Stimulated activated CD4-positive, alpha-beta T cell treated with anti-CD3 and anti-CD28 coated beads, Interleukin-2, amount 100 ng/mL, for 4 hours (primary cell): ENCODE data around the gene BECN2.

Source experiments
- DNase-seq: peaks from one replicate; pipeline ENCODE4 v3.0.0-alpha.2; 2020; ENCODE audit warnings: low read depth

The BECN2 gene, protein sequence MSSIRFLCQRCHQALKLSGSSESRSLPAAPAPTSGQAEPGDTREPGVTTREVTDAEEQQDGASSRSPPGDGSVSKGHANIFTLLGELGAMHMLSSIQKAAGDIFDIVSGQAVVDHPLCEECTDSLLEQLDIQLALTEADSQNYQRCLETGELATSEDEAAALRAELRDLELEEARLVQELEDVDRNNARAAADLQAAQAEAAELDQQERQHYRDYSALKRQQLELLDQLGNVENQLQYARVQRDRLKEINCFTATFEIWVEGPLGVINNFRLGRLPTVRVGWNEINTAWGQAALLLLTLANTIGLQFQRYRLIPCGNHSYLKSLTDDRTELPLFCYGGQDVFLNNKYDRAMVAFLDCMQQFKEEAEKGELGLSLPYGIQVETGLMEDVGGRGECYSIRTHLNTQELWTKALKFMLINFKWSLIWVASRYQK

GRCh38 chr1:241957692-241958494, at the start of gene BECN2:
Gene BECN2 (plus strand): TSS chr1:241957767. CDS start chr1:241957767, 0 bp downstream.
- no peak for DNase-seq

DNA sequence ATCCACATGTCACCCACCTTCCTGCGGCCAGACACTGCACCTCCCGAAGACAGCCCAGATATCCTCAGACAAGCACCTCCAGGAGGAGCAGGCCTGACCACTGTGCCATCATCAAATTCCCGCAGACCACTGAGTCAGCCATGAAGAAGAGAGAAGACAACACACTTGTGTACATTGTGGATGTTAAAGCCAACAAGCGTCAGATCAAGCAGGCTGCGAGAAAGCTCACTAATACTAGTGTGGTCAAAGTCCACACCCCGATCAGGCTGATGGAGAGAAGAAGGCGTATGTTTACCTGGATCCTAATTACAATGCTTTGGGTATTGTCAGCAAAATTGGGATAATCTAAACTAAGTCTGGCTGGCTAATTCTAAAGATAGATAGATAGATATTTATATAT, 41.4 kb upstream of the BECN2 start:
- DNase-seq: no peak

DNA sequence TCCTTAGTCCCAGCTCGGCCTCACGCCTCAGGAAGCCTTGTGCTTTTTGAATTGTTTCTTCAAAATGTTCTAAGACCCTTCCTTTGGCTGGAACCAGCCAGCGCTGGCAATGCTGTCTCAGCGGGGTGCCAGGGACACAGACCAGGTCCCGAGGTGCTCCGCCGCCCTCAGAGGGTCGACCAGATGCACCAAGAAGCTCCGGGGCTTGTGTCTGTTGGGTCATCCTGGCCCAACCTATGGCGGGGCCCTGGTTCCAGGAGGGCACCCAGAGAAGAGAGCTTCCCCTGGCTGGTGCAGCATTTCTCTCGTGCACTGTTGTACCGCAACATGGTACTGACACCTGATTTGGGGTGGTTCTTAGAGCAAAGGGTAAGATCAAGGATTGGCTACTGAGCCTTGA, 40.1 kb upstream of the BECN2 start:
- no peak for DNase-seq

DNA sequence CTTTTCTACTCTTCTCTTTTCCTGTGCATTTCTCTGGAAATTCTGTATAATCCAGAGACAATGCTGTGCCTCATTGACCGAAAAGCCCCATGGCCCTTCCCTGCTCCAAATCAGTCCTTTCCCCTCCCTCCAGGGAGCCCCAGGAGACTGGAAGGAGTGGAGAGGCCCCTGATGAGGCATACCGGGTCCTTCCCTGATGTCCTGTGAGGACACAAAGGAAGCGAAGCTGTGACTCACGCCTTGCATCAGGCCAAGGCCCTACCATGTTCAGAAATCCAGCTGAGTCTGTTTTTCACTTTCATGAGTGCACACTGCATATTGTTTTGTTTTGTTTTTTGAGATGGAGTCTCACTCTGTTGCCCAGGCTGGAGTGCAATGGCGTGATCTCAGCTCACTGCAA, 38.7 kb upstream of the BECN2 start:
- no peak for DNase-seq

GRCh38 chr1:241924080-241924808, 33.3 kb upstream of the BECN2 start:
- no peak for DNase-seq

DNA sequence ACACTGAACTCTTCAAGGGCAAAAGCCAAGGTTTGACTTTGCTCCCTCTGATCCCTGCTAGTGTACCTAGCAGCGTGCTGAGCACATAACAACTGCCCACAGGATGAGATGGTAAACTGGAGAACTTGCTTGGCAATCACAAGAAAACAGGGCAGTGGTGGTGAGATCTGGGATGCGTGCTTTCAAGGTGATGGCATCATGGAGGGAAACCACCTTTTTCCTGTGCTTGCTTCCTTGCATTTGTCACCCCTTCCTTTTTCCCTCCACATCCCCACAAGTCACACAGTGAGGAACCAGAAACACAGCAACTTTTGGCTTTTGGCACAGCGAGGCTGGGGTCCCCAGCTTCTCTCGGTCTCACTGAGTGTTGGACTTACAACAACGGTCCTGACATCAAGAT, 31.4 kb upstream of the BECN2 start:
- DNase-seq: no peak

GRCh38 chr1:241927321-241927720, 30.2 kb upstream of the BECN2 start:
- no peak for DNase-seq

GRCh38 chr1:241932845-241933244, 24.7 kb upstream of the BECN2 start:
- DNase-seq: no peak

- no peak for DNase-seq
These were observed 23.2 kb upstream of the BECN2 start for GRCh38 chr1:241934201-241934848.

DNA sequence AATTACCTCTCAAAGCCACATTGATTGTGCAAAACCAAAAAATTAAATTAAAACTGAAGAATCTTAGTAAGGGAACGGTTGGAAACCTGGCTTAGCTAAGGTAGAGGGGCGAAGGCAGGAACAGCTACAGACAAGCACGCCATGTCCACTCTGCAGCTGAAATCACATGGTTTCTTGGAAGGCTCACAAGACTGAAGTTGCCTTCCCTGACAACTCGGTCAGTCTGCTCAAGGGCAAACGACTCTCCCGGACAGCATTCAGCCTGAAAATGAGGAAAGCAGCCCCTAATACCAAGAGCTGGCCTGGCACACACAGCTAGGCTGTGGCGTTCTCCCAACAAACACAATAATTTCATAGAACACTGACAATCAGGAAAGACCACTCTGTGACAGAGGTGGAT, 22.7 kb upstream of the BECN2 start:
- no peak for DNase-seq

GRCh38 chr1:241939798-241940197, 17.8 kb upstream of the BECN2 start:
- no peak for DNase-seq

- no peak for DNase-seq
These were observed 14.8 kb upstream of the BECN2 start for GRCh38 chr1:241942738-241943137.

- no peak for DNase-seq
These were observed 13.3 kb upstream of the BECN2 start for GRCh38 chr1:241944300-241944699.

- DNase-seq: no peak
These were observed 10.2 kb upstream of the BECN2 start for GRCh38 chr1:241947354-241947753.

- DNase-seq: no peak
These were observed 7.2 kb upstream of the BECN2 start for GRCh38 chr1:241950390-241950789.

DNA sequence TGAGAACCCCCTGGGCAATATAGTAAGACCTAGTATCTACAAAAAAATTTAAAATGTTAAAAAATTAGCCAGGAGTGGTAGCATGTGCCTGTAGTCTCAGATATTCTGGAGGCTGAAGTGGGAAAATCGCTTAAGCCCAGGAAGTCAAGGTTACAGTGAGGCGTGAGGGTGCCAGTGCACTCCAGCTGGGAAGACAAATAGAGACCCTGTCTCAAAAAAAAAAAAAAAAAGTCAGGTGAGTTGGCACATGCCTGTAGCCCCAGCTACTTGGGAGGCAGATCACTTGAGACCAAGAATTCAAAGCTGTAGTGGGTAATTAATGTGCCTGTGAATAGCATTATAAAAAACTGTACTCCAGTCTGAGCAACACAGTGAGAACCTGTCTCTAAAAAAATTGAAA, 4.6 kb downstream of the BECN2 start:
- no peak for DNase-seq

DNA sequence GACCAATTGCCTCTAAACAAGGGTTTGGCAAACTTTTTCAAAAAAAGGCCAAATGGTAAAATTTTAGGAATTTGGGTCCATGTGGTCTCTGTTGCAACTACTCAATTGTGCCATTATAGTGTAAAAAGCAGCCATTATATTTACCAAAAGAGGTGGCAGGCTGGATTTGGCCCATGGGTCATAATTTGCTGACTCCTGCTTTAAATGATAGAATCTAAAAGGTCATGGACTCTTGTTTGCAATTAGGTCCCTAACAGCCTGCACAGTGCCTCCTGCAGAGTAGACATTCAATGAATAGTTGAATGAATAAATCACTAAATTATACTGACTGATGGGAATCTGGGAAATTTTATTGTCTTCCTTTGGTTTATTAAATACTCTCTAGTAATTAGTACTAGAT, 6.2 kb downstream of the BECN2 start:
- no peak for DNase-seq

DNA sequence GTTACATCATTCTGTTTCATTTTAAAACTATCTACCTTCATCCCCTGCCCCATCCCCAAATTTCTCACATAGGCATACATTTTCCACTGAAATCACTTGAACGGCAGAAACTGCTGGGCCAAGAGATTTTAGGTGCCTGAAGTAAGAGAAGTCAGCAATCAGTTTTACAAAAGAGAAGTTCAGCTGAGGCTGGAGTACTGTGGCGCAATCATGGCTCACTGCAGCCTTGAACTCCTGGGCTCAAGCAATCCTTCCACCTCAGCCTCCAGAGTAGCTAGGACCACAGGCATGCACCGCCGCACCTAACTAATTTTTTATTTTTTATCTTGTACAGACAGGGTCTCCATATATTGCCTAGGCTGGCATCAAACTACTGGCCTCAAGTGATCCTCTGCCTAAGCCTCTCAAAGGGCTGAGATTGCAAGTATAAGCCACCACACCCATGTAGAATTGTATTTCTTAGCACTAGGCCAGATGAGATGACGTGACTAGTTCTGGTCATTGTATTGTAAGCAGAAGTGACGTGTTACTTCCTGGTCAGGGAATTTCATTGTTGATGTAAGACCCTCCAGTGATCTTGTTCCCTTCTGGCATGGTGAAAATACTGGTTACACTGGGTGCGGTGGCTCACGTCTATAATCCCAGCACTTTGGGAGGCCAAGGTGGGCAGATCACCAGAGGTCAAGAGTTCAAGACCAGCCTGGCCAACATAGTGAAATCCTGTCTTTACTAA, 7.1 kb downstream of the BECN2 start:
- no peak for DNase-seq

DNA sequence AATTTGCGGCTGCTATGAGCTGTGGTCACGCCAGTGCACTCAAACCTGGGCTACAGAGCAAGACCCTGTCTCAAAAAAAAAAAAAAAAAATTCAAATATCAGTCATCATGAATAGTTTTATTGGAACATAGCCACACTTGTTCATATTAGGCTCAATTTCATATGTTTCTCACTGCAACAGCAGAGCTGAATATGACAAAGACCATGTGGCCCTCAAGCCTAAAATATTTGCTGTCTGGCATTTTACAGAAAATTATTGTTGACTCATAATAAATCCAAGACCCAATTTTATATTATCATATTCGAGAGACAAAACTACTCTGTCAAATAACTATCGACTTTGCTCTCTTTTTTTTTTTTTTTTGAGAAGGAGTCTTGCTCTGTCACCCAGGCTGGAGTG, 11.0 kb downstream of the BECN2 start:
- DNase-seq: no peak

GRCh38 chr1:241972703-241973369, 15.3 kb downstream of the BECN2 start:
- no peak for DNase-seq

DNA sequence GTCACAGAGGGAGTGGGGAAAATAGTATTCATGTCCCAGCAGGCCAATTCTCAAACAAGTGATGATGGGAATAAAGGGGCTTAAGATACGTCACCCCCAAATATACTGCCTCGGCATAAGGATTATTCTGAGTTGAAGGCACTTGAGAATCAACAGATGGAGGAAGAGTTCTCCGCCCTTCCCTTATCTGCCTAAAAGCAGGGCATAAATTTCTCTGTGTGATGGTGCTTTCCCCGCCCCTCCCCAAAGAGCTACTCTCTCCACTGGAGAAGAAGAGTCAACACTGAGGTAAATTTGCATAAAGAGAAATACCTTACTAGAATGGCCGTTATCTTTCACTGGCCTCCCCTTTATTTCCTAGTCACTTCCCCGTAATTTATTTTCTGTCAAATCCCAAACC, 18.7 kb downstream of the BECN2 start:
- DNase-seq: no peak
